H1 (cell line): ENCODE results near the gene MAPK9. TPM values are rescaled to one million over a fixed set of nuclear protein-coding genes. Genes with fewer than 3 reads are reported as not detected.

ENCODE experiments used
- CTBP2 ChIP-seq: IDR thresholded peaks from 2 replicates; pipeline ENCODE4 v1.7.0; 2011; ENCODE audit warnings: borderline replicate concordance, mild to moderate bottlenecking, moderate library complexity, mixed read lengths, low read length; ENCODE audit not compliant: insufficient read depth, insufficient read length
- KDM1A ChIP-seq: fragments of 200-600, 300-600 bp; sonication (generic); IDR thresholded peaks from 2 replicates; pipeline ENCODE4 v1.7.1; 2016; ENCODE audit warnings: mild to moderate bottlenecking, low read length, borderline replicate concordance
- TAF1 ChIP-seq: IDR thresholded peaks from 2 replicates; pipeline ENCODE4 v1.6.1; 2011; ENCODE audit warnings: mild to moderate bottlenecking, low read depth, low read length
- polyA plus RNA-seq, 7 experiments: library from polyadenylated mRNA; depleted of rRNA in 3 of 7; stranded (reverse) in 5 of 7; unstranded in 2 of 7; fragments of >200 nt in 5 of 7; fragments of 200-250 nt in 2 of 7; gene quantifications; 1 replicate in 5 of 7; 2 replicates in 1 of 7; 4 replicates in 1 of 7; pipeline versions ENCODE4 v1.2.1 to v1.2.3, GENCODE V29; 2011 to 2013; ENCODE audit warnings: missing spikeins in 2 of 7, mixed read lengths in 2 of 7
- total RNA-seq: library from RNA; stranded (reverse); fragmentation: NEBNext Ultra II Directional; extraction: Animal tissue kit (Norgen Biotek cat#: 25700); gene quantifications from 2 replicates; pipeline ENCODE4 v1.2.1, GENCODE V29; 2021

The MAPK9 gene
- total and polyA plus RNA-seq, 2 of the 8 experiments (the other 6 are each of a cell fraction or from before 2014, with no cell fraction given), result 22.3 to 43.7 TPM

DNA sequence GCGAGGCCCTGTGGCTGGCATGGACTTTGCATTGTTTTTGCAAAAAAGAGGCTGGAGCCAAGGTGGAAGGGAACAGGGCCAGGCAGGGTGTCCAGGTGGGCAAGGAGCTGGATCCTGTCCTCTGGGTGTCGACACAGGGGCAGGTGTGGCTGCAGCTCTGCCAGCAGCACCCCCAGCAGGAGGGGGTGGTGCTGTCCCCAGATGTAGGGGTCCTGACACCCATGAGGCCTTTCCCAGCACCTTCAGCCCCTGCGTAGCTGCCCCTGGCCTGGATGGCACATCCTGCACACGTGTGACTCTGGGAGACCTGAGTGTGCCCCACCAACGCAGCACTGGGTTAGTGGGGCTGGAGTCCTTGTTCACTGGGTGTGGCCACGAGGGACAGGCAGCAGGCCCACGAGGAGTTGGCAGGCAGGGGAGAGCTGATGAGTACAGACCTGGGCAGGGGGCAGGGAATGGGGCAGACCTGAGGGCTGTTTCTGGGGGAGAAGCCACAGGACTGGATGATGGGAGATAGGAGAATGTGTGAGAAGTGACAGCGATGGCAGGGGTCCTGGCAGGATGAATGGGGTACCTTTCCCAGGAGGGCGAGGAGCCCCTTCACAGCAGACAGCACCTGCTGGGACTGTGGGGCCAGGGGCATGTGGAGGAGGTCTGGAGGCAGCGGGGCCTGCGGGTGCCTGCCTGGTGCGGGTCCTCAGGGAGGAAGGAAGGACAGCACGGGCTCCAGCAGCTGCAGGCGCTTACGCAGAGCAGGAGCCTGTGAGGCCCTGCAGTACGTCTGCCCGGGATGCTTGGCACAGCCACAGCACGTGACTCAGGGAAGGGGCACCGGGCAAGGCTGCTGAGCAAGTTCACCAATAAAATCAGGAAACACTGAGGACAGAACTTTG is 79.3 kb downstream of the MAPK9 start (continued):
- TF ChIP-seq KDM1A (no peak), TAF1 (no peak), CTBP2 (no peak)
- TF ChIP-seq, all 59 proteins: peak for 0
